GM12892 (cell line): ENCODE results near the gene PRKAR1B.

Experiments
- POLR2A ChIP-seq: IDR thresholded peaks from 2 replicates; pipeline ENCODE4 v1.6.1; 2011; ENCODE audit warnings: low read depth, low read length, control low read depth
- POLR2AphosphoS5 ChIP-seq: IDR thresholded peaks from 2 replicates; pipeline ENCODE4 v1.6.1; 2011; ENCODE audit warnings: low read depth, low read length, control low read depth
- TAF1 ChIP-seq: IDR thresholded peaks from 2 replicates; pipeline ENCODE4 v1.6.1; 2011; ENCODE audit warnings: low read depth, mild to moderate bottlenecking, control low read depth, low read length, borderline replicate concordance

- TF ChIP-seq POLR2A (no peak), TAF1 (no peak), POLR2AphosphoS5 (no peak)
These were observed 32.9 kb upstream of the PRKAR1B start for GRCh38 chr7:760006-760405.
